GM18861 (cell line): Measurements from ENCODE around the gene ZDHHC19.
"Not testable (repeated sequence)": the region's sequence is repeated elsewhere in the genome, so short reads cannot be mapped to it uniquely, and the experiment has no call there.

ENCODE experiments used
- ATAC-seq: cut with Tn5 transposase; IDR thresholded peaks from one replicate; pipeline ENCODE4 v1.9.1; 2021; ENCODE audit not compliant: unreplicated experiment

The ZDHHC19 gene, protein sequence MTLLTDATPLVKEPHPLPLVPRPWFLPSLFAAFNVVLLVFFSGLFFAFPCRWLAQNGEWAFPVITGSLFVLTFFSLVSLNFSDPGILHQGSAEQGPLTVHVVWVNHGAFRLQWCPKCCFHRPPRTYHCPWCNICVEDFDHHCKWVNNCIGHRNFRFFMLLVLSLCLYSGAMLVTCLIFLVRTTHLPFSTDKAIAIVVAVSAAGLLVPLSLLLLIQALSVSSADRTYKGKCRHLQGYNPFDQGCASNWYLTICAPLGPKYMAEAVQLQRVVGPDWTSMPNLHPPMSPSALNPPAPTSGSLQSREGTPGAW

DNA sequence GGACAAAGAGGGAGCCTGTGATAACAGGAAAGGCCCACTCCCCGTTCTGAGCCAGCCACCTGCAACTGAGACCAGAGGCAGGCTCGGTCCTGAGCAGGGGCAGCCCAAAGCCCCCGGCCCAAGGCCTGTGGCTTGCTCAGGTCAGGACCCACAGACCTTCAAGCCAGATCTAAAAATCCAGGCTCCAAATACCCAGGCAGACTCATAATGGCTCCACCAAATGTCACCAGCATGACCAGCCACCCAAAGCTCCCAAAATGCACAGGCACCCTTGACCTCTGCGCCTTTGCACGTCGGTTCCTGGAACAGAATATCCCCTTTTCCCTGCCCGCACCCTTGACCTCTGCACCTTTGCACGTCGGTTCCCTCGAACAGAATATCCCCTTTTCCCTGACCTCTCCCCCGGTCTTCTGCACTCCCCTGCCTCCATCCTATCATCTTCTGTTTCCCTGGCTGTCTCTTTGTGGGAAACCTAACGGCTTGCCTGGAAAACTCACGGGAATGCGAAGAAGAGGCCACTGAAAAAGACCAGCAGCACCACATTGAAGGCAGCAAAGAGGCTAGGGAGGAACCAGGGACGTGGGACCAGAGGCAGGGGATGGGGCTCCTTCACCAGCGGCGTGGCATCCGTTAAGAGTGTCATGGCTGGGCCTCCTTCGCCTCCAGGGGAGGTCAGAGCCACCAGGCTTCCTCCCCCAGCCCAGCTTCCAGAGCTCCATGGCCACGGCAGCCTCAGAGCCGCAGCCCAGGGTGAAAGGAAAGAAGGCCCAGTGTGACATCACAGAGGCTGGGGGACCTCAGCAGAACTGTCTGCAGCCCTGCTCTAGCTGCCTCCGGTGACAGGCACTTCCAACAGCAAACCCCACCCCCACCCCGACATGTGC, at the start of gene ZDHHC19:
Gene ZDHHC19, minus strand, starts transcription at position 728 of the 884 bp plus-strand sequence. Its CDS starts 85 bp downstream, at position 643.
- ATAC-seq = no peak

- no peak for ATAC-seq
These were observed 49.6 kb upstream of the ZDHHC19 start for GRCh38 chr3:196260784-196261183.

DNA sequence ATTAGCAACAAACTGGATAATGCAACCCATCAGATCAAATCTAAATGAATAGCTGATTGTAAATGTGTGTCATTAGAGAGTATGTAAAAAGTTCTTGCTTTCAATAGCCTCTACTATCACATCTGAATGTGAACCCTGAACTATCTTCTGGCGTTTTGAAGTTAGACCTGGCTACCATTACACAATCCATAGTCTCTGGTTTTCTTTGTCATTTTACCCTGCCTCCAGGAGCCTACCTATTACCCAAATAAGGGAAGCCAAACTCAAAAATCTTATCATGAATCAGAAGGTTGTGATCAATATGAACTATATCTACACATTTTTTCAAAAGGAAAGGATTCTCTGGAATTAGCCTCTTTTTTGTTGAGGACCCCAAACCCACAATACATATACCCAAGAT, 44.6 kb upstream of the ZDHHC19 start:
- no peak for ATAC-seq

GRCh38 chr3:196254376-196255283, 43.4 kb upstream of the ZDHHC19 start:
- no peak for ATAC-seq

- no peak for ATAC-seq
These were observed 40.7 kb upstream of the ZDHHC19 start for GRCh38 chr3:196251918-196252317.

- no peak for ATAC-seq
These were observed 35.6 kb upstream of the ZDHHC19 start for GRCh38 chr3:196246612-196247308.

DNA sequence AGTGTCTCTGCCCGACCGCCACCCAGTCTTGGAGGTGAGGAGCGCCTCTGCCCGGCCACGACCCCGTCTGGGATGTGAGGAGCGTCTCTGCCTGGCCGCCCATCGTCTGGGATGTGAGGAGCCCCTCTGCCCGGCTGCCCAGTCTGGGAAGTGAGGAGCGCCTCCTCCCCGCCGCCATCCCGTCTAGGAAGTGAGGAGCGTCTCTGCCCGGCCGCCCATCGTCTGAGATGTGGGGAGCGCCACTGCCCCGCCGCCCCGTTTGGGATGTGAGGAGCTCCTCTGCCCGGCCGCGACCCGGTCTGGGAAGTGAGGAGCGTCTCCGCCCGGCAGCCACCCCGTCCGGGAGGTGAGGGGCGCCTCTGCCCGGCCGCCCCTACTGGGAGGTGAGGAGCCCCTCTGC, 33.0 kb upstream of the ZDHHC19 start:
- ATAC-seq = not testable (repeated sequence)

DNA sequence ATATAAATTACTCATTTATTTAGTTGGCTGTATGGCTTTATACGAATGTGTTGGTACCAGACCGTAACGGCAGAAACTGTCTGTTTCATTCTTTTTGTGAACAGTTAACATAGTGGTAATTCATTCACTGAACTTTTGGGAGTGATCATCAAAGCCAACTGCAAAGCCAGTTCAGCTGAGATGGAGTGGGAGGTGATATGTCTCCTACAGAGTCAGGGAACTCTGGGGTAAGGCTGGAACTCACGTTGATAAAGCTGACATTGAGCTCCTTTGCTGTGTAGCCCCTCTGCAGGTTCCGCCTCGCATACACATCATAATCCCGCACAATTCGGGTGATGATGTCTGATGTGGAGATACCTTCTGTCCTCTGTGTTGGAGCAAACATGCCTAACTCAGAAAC, 30.5 kb upstream of the ZDHHC19 start:
- no peak for ATAC-seq

DNA sequence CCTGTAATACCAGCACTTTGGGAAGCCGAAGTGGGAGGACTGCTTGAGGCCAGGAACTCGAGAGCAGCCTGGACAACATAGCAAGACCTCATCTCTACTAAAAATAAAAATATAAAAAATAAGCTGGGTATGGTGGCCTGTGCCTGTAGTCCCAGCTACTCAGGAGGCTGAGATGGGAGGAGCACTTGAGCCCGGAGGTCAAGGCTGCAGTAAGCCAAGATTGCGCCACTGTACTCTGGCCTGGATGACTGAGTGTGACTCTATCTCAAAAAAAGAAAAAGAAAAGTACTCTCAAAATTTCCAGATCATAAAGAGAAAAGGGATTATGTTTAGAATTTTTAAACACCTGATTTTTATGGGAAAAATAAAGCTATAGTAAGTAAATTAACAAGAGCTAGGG, 29.2 kb upstream of the ZDHHC19 start:
- ATAC-seq = no peak

DNA sequence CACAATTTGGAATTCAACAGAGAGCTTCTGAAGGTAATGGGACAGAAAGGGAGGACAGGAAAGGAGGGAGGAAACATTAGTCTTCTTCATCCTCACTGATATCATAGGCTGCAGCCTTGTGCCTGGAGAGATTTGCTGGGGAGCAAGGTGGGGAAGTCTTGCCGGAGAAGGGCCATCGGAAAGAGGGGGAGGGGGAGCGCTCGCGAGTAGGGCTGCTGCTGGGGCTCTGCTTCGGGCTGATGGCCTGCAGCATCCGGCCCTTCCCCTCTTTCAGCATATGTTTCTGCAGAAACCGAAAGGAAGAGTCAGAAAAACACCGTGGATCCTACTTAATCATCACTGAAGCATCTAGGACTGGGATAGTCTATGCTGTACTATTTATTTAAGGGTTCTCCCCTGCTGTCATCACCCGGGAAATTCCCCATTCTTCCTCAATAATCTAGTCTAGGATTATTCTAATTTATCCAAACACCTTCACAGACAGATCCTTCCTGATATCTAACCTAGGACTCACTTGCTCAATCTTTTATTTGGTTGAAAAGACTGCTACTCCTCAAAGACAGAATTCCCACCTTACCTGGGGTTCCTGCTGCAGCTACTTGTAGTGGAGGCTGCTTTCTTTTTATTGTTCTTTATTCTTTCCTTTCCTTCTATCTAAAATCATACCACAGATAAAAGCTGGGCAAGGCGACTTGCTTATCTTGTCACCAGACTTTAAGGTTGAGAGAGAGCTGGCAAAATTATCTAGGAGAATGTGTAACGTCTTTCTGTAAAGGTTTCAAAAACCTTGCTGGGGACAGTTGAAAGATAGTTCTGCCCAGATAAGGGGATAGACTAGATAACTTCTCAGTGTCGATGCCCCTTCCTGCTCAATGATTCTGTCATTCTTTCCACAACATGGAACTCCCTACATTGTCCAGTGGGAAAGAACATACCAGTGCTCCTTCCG, 27.7 kb upstream of the ZDHHC19 start:
- no peak for ATAC-seq

GRCh38 chr3:196237203-196237602, 26.0 kb upstream of the ZDHHC19 start:
- ATAC-seq = no peak

- ATAC-seq = no peak
These were observed 25.0 kb upstream of the ZDHHC19 start for GRCh38 chr3:196236223-196236622.

DNA sequence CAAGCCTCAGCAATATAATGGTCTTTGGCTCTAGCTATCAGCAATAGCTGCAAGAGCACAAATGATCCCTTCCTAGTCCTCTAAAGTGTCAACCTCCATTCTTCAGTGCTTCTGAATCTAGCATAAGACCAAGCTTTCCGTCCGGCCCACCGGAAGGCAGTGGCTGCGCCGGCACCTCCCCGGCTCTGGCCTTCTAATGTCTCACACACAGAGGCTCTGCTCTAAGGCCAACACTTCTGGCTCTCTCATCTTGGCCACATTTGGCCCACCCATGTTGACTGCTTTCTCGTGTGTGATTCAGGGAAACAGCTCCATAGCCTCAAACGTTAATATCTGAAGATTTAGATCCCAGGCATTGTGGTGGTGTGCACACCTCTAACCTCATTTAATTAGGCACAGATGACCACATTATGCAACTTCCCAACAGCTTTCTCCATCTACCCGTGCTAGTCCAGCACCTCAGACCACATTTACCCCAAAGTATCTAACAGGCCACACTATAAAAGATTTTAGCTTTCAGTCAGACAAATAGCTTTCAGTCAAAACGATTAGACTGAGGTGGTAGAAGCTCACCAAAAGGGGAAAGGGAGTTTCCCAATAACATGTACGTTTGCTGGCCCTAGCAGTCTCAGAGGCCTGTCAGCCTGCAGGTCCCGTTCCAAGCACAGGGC, 24.4 kb upstream of the ZDHHC19 start:
- no peak for ATAC-seq

GRCh38 chr3:196232882-196233251, 21.7 kb upstream of the ZDHHC19 start:
- ATAC-seq = no peak

- no peak for ATAC-seq
These were observed 21.1 kb upstream of the ZDHHC19 start for GRCh38 chr3:196232154-196232881.

GRCh38 chr3:196227629-196228493, 16.7 kb upstream of the ZDHHC19 start:
- no peak for ATAC-seq

DNA sequence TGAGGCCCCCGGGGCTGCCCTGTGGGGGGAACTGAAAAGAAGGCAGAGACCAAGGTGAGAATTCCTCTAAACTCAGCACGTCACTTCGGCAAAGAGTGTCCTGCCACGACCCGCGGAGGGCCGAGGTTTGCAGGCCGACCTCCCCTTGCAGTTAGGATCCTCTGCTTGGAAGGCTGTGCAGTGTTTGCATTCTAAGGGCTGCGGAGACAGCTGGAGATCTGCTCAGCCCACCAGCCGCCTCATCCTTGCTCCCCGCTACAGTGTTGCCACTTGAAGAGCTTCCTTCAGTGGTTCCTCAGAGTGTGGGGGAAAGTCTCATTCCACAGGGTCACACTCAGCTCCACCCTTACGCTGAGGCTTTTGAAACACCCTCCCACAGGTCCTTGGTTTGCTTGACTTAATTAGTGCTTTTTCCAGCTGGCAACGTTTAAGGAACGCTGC, 15.9 kb upstream of the ZDHHC19 start:
- ATAC-seq = no peak
